Measurements from ENCODE around the gene BCAS1. TPM values are rescaled to one million over a fixed set of nuclear protein-coding genes. Genes with fewer than 3 reads are reported as not detected.

Gene BCAS1
- total and polyA plus RNA-seq, 10 donors, result 0.23 to 1.3 (median 0.55) TPM; not detected in 2

GRCh38 chr20:53958260-53958659 lies 112.1 kb downstream of the BCAS1 start:
- Histone ChIP-seq H3K9me3 (peaks cover 0 to 9% (median 5%) of the 10 kb centered on the region in 8 donors), H3K4me3 (no peak overlapping the region), H3K36me3 (no peaks in the 10 kb centered on the region), H3K4me1 (peaks cover 0 to 10% (median 0%) of the 10 kb centered on the region in 6 donors), H3K27ac (no peak overlapping the region), H3K27me3 (replicated peaks in 1 of 7) (no peaks in the 10 kb centered on the region)
- TF ChIP-seq POLR2AphosphoS5 (IDR thresholded peaks at IDR 0.05) (no peak), POLR2A (IDR thresholded peaks at IDR 0.05) (no peak), CTCF (IDR thresholded peaks at IDR 0.05 in 8 of 11, conservative IDR thresholded peaks at IDR 0.05 in 3 of 11) (no peak)
- no peak for DNase-seq
- WGBS, 5 donors, result 84 to 95% (median 91%) methylated on average over 5 of the region's 5 CpGs
- intact Hi-C loops (cut with DNase I; ENCODE audit: low total_unique reads), result no loop called here

GRCh38 chr20:53957451-53958172 lies 112.8 kb downstream of the BCAS1 start:
- DNase-seq, result no peak
- Histone ChIP-seq H3K27ac (no peak overlapping the region), H3K4me1 (peaks cover 0 to 10% (median 0%) of the 10 kb centered on the region in 6 donors), H3K36me3 (no peaks in the 10 kb centered on the region), H3K27me3 (replicated peaks in 1 of 7) (no peaks in the 10 kb centered on the region), H3K9me3 (peaks cover 0 to 15% (median 11%) of the 10 kb centered on the region in 8 donors), H3K4me3 (no peak overlapping the region)
- TF ChIP-seq CTCF (IDR thresholded peaks at IDR 0.05 in 8 of 11, conservative IDR thresholded peaks at IDR 0.05 in 3 of 11) (no peak), POLR2A (IDR thresholded peaks at IDR 0.05) (no peak), POLR2AphosphoS5 (IDR thresholded peaks at IDR 0.05) (no peak)
- intact Hi-C loops (cut with DNase I; ENCODE audit: low total_unique reads), result no loop called here
- 67 to 87% (median 85%) methylated on average over 2 of the region's 2 CpGs for WGBS, 5 donors

GRCh38 chr20:53956013-53956715 lies 114.2 kb downstream of the BCAS1 start:
- TF ChIP-seq POLR2AphosphoS5 (IDR thresholded peaks at IDR 0.05), result no peak
- no peak for TF ChIP-seq CTCF (IDR thresholded peaks at IDR 0.05 in 8 of 11, conservative IDR thresholded peaks at IDR 0.05 in 3 of 11)
- TF ChIP-seq POLR2A (IDR thresholded peaks at IDR 0.05), result no peak
- Histone ChIP-seq H3K9me3 (peaks cover 0 to 20% (median 14%) of the 10 kb centered on the region in 8 donors), H3K36me3 (no peaks in the 10 kb centered on the region), H3K4me1 (peaks cover 0 to 9% (median 0%) of the 10 kb centered on the region in 6 donors), H3K27ac (no peak overlapping the region), H3K27me3 (replicated peaks in 1 of 7) (no peaks in the 10 kb centered on the region), H3K4me3 (no peak overlapping the region)
- 85 to 95% (median 87%) methylated on average over 4 of the region's 4 CpGs for WGBS, 5 donors
- DNase-seq, result no peak
- intact Hi-C loops (cut with DNase I; ENCODE audit: low total_unique reads), result no loop called here
